A673 (cell line): ENCODE measurements around the gene COPS7A. TPM values are rescaled to one million over a fixed set of nuclear protein-coding genes. Genes with fewer than 3 reads are reported as not detected.

Experiments used
- BruUV-seq: library from RNA; stranded (reverse); fragments of 400-500 nt; replicated peaks from 2 replicates; lab custom pipeline; 2021; lab: Mats Ljungman, UMichigan
- CTCF ChIA-PET: fragments of 300-600 bp; sonication (Branson Sonifier 250); formaldehyde crosslinking; loops from one replicate; lab custom pipeline; 2022; ENCODE audit warnings: antibody characterized with exemption; lab: Charles Lee
- POLR2A ChIA-PET: fragments of 300-600 bp; sonication (Branson Sonifier 250); formaldehyde crosslinking; loops from one replicate; lab custom pipeline; 2022; ENCODE audit warnings: antibody characterized with exemption; ENCODE audit not compliant: low non-redundant PET; lab: Charles Lee
- DNase-seq: peaks from one replicate; pipeline ENCODE4 v3.0.0-alpha.2; 2015; ENCODE audit warnings: low spot score
- H3K27ac ChIP-seq: fragments of 200-600 bp; sonication (generic); 2 replicates; pipeline ENCODE4 v1.5.1; 2016; ENCODE audit warnings: mixed run types, low read depth, mild to moderate bottlenecking, mixed read lengths, antibody characterized with exemption, low read length; ENCODE audit not compliant: poor library complexity, severe bottlenecking
- H3K27me3 ChIP-seq: fragments of 200-600 bp; sonication (generic); replicated peaks from 2 replicates; pipeline ENCODE4 v1.6.1; 2017; ENCODE audit warnings: mixed run types, low read depth, mild to moderate bottlenecking, mixed read lengths, antibody characterized with exemption, low read length; ENCODE audit not compliant: insufficient read depth, poor library complexity
- H3K36me3 ChIP-seq: fragments of 200-600 bp; sonication (generic); 2 replicates; pipeline ENCODE4 v1.6.1; 2016; ENCODE audit warnings: mixed run types, mild to moderate bottlenecking, mixed read lengths, antibody characterized with exemption, low read length; ENCODE audit not compliant: insufficient read depth, poor library complexity, severe bottlenecking
- H3K4me1 ChIP-seq: fragments of 200-600 bp; sonication (generic); 2 replicates; pipeline ENCODE4 v1.6.1; 2017; ENCODE audit warnings: mixed run types, mild to moderate bottlenecking, mixed read lengths, antibody characterized with exemption, low read length; ENCODE audit not compliant: insufficient read depth, poor library complexity, severe bottlenecking
- H3K4me3 ChIP-seq: fragments of 200-600 bp; sonication (generic); 2 replicates; pipeline ENCODE4 v1.5.1; 2016; ENCODE audit warnings: low read depth, mixed run types, mild to moderate bottlenecking, mixed read lengths, low read length; ENCODE audit not compliant: poor library complexity, severe bottlenecking
- H3K9me3 ChIP-seq: fragments of 200-600 bp; sonication (generic); 2 replicates; pipeline ENCODE4 v1.6.1; 2016; ENCODE audit warnings: mixed run types, low read depth, mild to moderate bottlenecking, mixed read lengths, antibody characterized with exemption, low read length; ENCODE audit not compliant: poor library complexity, severe bottlenecking
- CTCF ChIP-seq: fragments of 300-800, 200-600 bp; sonication (generic); conservative IDR thresholded peaks from 2 replicates; pipeline ENCODE4 v1.5.1; 2017; ENCODE audit warnings: low read depth, mild to moderate bottlenecking, antibody characterized with exemption, low read length, moderate library complexity, mixed read lengths
- EZH2 ChIP-seq: fragments of 200-600 bp; sonication (generic); IDR thresholded peaks from 2 replicates; pipeline ENCODE4 v1.6.1; 2017; ENCODE audit warnings: borderline replicate concordance, low read depth, mild to moderate bottlenecking, mixed read lengths, antibody characterized with exemption, low read length; ENCODE audit not compliant: poor library complexity, severe bottlenecking
- intact Hi-C: fragments of 100-400 bp; cut with micrococcal nuclease; formaldehyde crosslinking; loops from one replicate; pipeline ENCODE4 v1.10.0; 2022; ENCODE audit not compliant: unreplicated experiment
- total RNA-seq: library from RNA; stranded (reverse); gene quantifications from 2 replicates; pipeline ENCODE4 v1.2.3, GENCODE V29; 2021

Gene COPS7A
- total RNA-seq, 1 experiment from 2014 or later, result 67.2 TPM

DNA sequence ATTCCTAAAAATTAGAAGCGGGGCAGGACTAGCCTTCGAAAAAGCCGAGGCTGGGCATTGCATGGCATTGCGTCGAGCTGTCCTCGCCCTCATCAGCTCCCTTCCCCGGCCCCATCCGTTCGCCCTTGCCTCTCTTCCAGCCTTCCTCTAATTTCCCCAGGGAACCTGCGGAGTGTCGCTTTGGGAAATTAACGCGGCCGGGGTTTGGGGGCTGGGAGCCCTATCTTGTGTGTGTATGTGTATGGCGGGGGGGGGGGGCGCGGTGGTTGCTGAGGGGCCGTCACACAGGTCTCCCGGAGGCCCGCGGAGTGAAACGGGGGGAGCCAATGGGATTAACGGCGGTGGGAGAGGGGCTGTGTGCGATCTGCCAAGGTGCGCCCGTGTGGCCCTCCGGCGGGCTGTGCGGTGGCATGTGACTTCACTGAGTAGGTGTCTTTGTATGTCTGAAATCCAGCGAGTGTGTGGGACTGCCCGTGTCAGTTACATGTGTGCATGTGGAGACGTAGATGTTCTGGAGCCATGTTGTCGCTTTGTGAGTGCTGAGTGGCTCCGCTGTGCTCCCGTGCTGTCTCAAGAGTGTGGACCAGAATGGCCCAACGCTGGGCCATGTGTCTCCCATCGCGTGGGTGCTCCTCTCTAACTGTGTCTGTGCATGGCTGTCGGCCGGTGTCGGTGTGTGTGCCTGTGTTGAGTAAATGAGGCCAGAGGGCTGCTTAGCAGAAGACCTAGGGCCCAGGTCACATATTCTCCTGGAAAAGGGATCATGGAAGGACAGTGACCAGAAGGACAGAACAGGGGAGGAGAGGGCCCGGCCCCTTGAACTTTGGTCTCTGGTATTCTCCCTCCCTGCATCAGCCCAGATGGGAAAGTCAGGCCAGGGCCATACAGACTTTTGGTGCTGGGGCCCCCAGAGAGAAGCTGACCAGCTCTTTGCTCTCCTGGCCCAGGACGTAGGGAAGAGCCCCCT is 43.8 kb downstream of the COPS7A start:
- ChIA-PET CTCF (interaction anchor here (0.5 to 1.6 kb wide), 5 partner anchors 10 to 341 kb away, joined by 3 to 10 read pairs (median 4); partner anchors contain the start of genes C1RL and ZNF384), POLR2A (interaction anchor here (0.5 kb wide), 1 partner anchor 229 kb away, joined by 3 read pairs; no protein-coding TSS in a partner anchor)
- TF ChIP-seq CTCF (no peak), EZH2 (no peak)
- Histone ChIP-seq H3K9me3 (no peaks in the 10 kb centered on the region), H3K27ac (peak overlapping the region; percentile 88), H3K4me3 (peak overlapping the region; percentile 97), H3K27me3 (no peaks in the 10 kb centered on the region), H3K4me1 (peaks cover 40% of the 10 kb centered on the region), H3K36me3 (peaks cover 24% of the 10 kb centered on the region)
- BruUV-seq, result TSS peak; percentile 30
- intact Hi-C loops, result loop anchor here (2.0 to 10.0 kb wide), 3 partner anchors 15 to 197 kb away; partner anchors contain the start of genes MLF2 and P3H3
- DNase-seq, result peak; percentile 57

DNA sequence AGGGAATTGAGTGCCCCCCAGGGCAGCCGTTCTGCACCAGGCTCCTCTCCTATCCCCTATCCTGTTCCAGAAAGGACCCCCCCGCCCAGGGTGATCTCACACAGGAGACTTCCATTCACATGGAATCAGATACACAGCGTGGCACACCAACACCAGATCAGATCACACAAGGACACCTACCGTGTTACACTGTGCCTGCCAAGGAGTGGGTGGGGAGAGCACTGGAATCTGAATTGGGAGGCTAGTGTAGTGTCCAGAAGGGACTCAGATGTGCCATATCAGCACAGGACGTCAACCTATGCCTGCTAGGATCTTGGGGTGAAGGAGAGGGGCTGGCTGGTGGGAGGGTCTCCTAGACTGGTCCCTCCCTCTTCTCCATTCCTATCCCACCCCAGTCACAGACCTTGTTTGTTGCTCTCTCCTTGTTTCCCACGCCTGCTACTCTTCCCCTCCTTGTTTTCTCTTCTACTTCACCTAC is 44.6 kb downstream of the COPS7A start:
- TF ChIP-seq EZH2 (no peak), CTCF (no peak)
- Histone ChIP-seq H3K4me3 (peak overlapping the region; percentile 97), H3K4me1 (peaks cover 38% of the 10 kb centered on the region), H3K27ac (peak overlapping the region; percentile 88), H3K36me3 (peaks cover 24% of the 10 kb centered on the region), H3K27me3 (no peaks in the 10 kb centered on the region), H3K9me3 (no peaks in the 10 kb centered on the region)
- BruUV-seq, result no TSS peak
- DNase-seq, result peak; percentile 33
- POLR2A ChIA-PET, result no interaction called here
- intact Hi-C loops, result loop anchor here (5.0 to 10.0 kb wide), 2 partner anchors 59 to 196 kb away; partner anchors contain the start of gene P3H3
- CTCF ChIA-PET, result no interaction called here

DNA sequence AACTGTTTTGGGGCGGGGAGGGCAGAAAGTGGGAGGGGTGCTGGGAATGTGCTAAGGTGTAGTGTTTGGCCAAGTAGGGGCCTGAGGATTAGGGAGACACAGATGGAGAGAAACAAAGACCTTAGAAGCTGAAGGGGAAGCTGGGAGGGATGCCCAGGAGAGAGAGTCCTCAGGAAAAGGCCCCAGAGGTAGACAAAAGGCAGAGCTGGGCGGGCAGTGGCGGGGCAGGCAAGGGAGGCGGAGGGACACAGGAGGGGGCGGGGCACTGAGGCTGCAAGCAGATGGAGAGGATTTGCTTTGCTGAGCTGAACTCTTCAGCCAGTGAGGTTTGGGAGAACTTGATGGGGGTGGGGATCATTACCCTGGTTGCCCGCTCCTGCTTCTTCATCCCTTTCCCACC is 45.1 kb downstream of the COPS7A start:
- POLR2A ChIA-PET, result interaction anchor here (0.7 kb wide), 1 partner anchor 430 kb away, joined by 4 read pairs; no protein-coding TSS in a partner anchor
- no peaks in the 10 kb centered on the region for H3K27me3 ChIP-seq
- no peaks in the 10 kb centered on the region for H3K9me3 ChIP-seq
- BruUV-seq, result no TSS peak
- peaks cover 32% of the 10 kb centered on the region for H3K4me1 ChIP-seq
- intact Hi-C loops, result loop anchor here (5.0 to 10.0 kb wide), 2 partner anchors 58 to 196 kb away; partner anchors contain the start of gene P3H3
- peaks cover 24% of the 10 kb centered on the region for H3K36me3 ChIP-seq
- peak; percentile 55 for DNase-seq
- H3K27ac ChIP-seq, result peak overlapping the region; percentile 88
- H3K4me3 ChIP-seq, result peak overlapping the region; percentile 97
- no peak for TF ChIP-seq CTCF
- no peak for TF ChIP-seq EZH2
- CTCF ChIA-PET, result no interaction called here
